HEK293 (cell line): ENCODE measurements around the gene AGAP3.

Experiments used
- CTCF ChIP-seq: fragments of 450-650 bp; formaldehyde crosslinking; IDR thresholded peaks from 2 replicates; pipeline ENCODE4 v1.5.1; 2016; ENCODE audit warnings: missing biosample characterization, missing genetic modification characterization
- PBX3 ChIP-seq: sonication (generic); formaldehyde crosslinking; IDR thresholded peaks from 2 replicates; pipeline ENCODE4 v1.8.1; 2022; ENCODE audit warnings: mild to moderate bottlenecking, moderate library complexity, missing genetic modification reagents
- REST ChIP-seq: fragments of 450-650 bp; formaldehyde crosslinking; IDR thresholded peaks from 2 replicates; pipeline ENCODE4 v1.5.1; 2016; ENCODE audit warnings: missing biosample characterization, missing genetic modification characterization
- ZBTB11 ChIP-seq: fragments of 450-650 bp; formaldehyde crosslinking; conservative IDR thresholded peaks from 2 replicates; pipeline ENCODE4 v1.5.1; 2016; ENCODE audit warnings: low read depth, missing biosample characterization, missing genetic modification characterization
- ZNF175 ChIP-seq: fragments of 450-650 bp; formaldehyde crosslinking; IDR thresholded peaks from 2 replicates; pipeline ENCODE4 v1.5.1; 2016; ENCODE audit warnings: missing biosample characterization, missing genetic modification characterization
- ZNF560 ChIP-seq: fragments of 450-650 bp; formaldehyde crosslinking; IDR thresholded peaks from 2 replicates; pipeline ENCODE4 v1.5.1; 2017; ENCODE audit warnings: missing biosample characterization, missing genetic modification characterization, borderline replicate concordance

- TF ChIP-seq ZNF560 (tag by site-specific recombination) (no peak), PBX3 (CRISPR knock-in tag) (no peak), CTCF (tag by site-specific recombination) (no peak), ZNF175 (no peak), REST (tag by site-specific recombination) (no peak), ZBTB11 (tag by site-specific recombination) (no peak)
These were observed 44.9 kb downstream of the AGAP3 start for GRCh38 chr7:151131224-151131591.
